Mammary epithelial cell (primary cell): ENCODE results near the gene CPA2.

Source experiments
- CTCF ChIP-seq, 2 donors: IDR thresholded peaks in 1 of 2; conservative IDR thresholded peaks in 1 of 2; 2 replicates each; pipeline ENCODE4 v1.5.1; 2011 to 2012; ENCODE audit warnings: inconsistent platforms in 2 of 2, low read length in 2 of 2, mild to moderate bottlenecking in 2 of 2, control low read depth in 1 of 2, low read depth in 1 of 2; ENCODE audit not compliant: insufficient read depth in 1 of 2; ENCODE audit errors: extremely low read depth in 1 of 2
- EZH2 ChIP-seq: IDR thresholded peaks from 2 replicates; pipeline ENCODE4 v1.6.1; 2012; ENCODE audit warnings: low read length, inconsistent platforms, borderline replicate concordance

GRCh38 chr7:130219871-130220270 is 46.8 kb upstream of the CPA2 start:
- TF ChIP-seq CTCF (conservative IDR thresholded peaks at IDR 0.05 in 1 of 2, IDR thresholded peaks at IDR 0.05 in 1 of 2; ENCODE audit: extremely low read depth in 1 of 2, insufficient read depth in 1 of 2, low read depth in 1 of 2, low read length in 2 of 2) (no peak), EZH2 (no peak)
